Adrenal gland (tissue), 5 donors: ENCODE measurements around the gene DIP2C.

ENCODE experiments used
- CTCF ChIP-seq, 6 experiments: fragments of 450-650 bp in 4 of 6; fragments of 200-600 bp in 2 of 6; sonication (generic) in 1 of 6; IDR thresholded peaks; 1 replicate in 5 of 6; 2 replicates in 1 of 6; pipeline versions ENCODE4 v1.5.1 to v1.8.0; 2016 to 2021; ENCODE audit warnings: antibody characterized with exemption in 6 of 6, mild to moderate bottlenecking in 2 of 6, moderate library complexity in 1 of 6
- POLR2A ChIP-seq, 2 donors: fragments of 450-650 bp; IDR thresholded peaks; one replicate each; pipeline ENCODE4 v1.6.1; 2017; ENCODE audit warnings: antibody characterized with exemption in 2 of 2, mild to moderate bottlenecking in 2 of 2, moderate library complexity in 1 of 2
- donor health status: DM: no; HTN: no; CAD: no.

- no peak for TF ChIP-seq CTCF (IDR thresholded peaks at IDR 0.05)
- TF ChIP-seq POLR2A (IDR thresholded peaks at IDR 0.05) = no peak
Measured at GRCh38 chr10:652233-652632, 37.2 kb downstream of the DIP2C start.
